Neutrophil (primary cell): ENCODE results near the gene ITPK1.
"Not testable (repeated sequence)": the region's sequence is repeated elsewhere in the genome, so short reads cannot be mapped to it uniquely, and the experiment has no call there.

Experiments
- H3K27ac ChIP-seq: fragments of 200-600 bp; sonication (generic); 2 replicates; pipeline ENCODE4 v1.5.1; 2016; ENCODE audit warnings: mild to moderate bottlenecking, moderate library complexity
- H3K27me3 ChIP-seq: fragments of 200-600 bp; sonication (generic); 2 replicates; pipeline ENCODE4 v1.6.0; 2016; ENCODE audit warnings: mild to moderate bottlenecking
- H3K36me3 ChIP-seq: fragments of 200-600 bp; sonication (generic); 2 replicates; pipeline ENCODE4 v1.5.1; 2017
- H3K4me1 ChIP-seq, 2 experiments: fragments of 200-600 bp in 1 of 2; sonication (generic) in 1 of 2; 1 replicate in 1 of 2; 2 replicates in 1 of 2; pipeline versions ENCODE4 v1.5.1 to v1.6.1; 2013 to 2016; ENCODE audit warnings: low read depth in 1 of 2, low read length in 1 of 2, mild to moderate bottlenecking in 1 of 2, moderate library complexity in 1 of 2; ENCODE audit not compliant: control insufficient read depth in 1 of 2, insufficient read depth in 1 of 2
- H3K4me3 ChIP-seq, 2 experiments: fragments of 200-600 bp in 1 of 2; sonication (generic) in 1 of 2; 1 replicate in 1 of 2; 2 replicates in 1 of 2; pipeline ENCODE4 v1.5.1; 2013 to 2016; ENCODE audit warnings: low read depth in 1 of 2, low read length in 1 of 2, mild to moderate bottlenecking in 1 of 2, moderate library complexity in 1 of 2
- H3K9me3 ChIP-seq: fragments of 200-600 bp; sonication (generic); 2 replicates; pipeline ENCODE4 v1.5.1; 2016
- TF ChIP-seq, protein P1 (sequence below): fragments of 200-600 bp; sonication (generic); IDR thresholded peaks from 2 replicates; pipeline ENCODE4 v1.5.1; 2016; ENCODE audit warnings: antibody characterized with exemption

The ITPK1 gene

DNA sequence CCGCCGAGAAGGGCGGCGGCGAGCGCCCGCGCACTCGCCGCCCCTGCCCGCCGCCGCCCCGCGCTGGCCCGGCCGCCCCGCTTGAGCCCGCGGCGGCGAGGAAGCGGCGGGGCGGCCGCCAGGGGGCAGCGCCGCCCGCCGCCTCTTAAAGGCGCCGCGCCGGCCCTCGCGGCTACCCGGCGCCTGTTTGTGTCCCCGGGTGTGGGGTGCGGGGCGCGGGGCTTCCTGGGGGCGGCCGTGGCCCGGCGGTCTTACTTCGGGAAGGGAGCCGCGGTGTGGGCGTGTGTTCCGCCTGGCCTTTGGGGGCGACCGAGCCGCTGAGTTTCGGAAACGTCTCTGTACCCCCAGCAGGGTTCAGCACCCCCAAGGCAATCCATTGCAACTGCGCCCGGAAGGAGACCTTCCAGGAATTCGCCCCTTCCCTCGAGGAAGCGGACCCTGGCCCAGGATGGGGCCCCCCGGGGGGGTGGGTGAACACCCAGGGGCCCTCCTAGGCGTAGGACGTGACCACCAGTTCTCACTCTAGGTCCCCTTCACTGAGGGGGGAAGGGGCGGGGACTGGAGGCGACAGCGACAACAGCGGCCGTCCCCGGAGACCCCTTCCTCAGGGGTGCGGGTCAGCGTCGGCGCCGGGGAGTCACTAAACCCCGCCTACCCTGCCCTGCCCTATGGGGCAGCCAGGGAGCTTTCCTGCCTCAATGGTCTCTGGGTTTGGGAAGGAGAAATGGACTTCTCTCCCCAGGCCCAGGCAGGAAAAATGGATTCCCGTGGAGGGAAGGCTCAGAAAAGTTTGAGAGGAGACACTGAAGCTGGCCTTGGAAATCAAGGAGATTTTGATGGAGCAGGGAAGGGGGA, at the start of gene ITPK1:
ITPK1 (minus strand) TSS at position 105 of the 855 bp plus-strand sequence. CDS start 762 bp downstream, outside the sequence.
- H3K4me3 ChIP-seq: peak within 1 kb of the TSS; percentile 96 to 97
- H3K36me3 ChIP-seq: no peaks in the 10 kb centered on the region
- H3K9me3 ChIP-seq: no peaks in the 10 kb centered on the region
- TF ChIP-seq, protein P1, sequence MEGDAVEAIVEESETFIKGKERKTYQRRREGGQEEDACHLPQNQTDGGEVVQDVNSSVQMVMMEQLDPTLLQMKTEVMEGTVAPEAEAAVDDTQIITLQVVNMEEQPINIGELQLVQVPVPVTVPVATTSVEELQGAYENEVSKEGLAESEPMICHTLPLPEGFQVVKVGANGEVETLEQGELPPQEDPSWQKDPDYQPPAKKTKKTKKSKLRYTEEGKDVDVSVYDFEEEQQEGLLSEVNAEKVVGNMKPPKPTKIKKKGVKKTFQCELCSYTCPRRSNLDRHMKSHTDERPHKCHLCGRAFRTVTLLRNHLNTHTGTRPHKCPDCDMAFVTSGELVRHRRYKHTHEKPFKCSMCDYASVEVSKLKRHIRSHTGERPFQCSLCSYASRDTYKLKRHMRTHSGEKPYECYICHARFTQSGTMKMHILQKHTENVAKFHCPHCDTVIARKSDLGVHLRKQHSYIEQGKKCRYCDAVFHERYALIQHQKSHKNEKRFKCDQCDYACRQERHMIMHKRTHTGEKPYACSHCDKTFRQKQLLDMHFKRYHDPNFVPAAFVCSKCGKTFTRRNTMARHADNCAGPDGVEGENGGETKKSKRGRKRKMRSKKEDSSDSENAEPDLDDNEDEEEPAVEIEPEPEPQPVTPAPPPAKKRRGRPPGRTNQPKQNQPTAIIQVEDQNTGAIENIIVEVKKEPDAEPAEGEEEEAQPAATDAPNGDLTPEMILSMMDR: no peak
- peaks cover 39 to 46% of the 10 kb centered on the region in 2 experiments for H3K4me1 ChIP-seq
- H3K27me3 ChIP-seq: no peaks in the 10 kb centered on the region
- peak within 1 kb of the TSS; percentile 96 for H3K27ac ChIP-seq

- Histone ChIP-seq H3K27me3 (no peaks in the 10 kb centered on the region), H3K36me3 (no peaks in the 10 kb centered on the region), H3K4me3 (no peak overlapping the region), H3K9me3 (no peaks in the 10 kb centered on the region), H3K27ac (no peak overlapping the region), H3K4me1 (no peaks in the 10 kb centered on the region)
- TF ChIP-seq, protein P1: no peak
These were observed 47.8 kb upstream of the ITPK1 start for GRCh38 chr14:93163564-93163963.

- no peaks in the 10 kb centered on the region for H3K36me3 ChIP-seq
- TF ChIP-seq, protein P1: no peak
- no peaks in the 10 kb centered on the region for H3K4me1 ChIP-seq
- no peak overlapping the region for H3K4me3 ChIP-seq
- H3K27ac ChIP-seq: no peak overlapping the region
- no peaks in the 10 kb centered on the region for H3K27me3 ChIP-seq
- H3K9me3 ChIP-seq: no peaks in the 10 kb centered on the region
These were observed 45.8 kb upstream of the ITPK1 start for GRCh38 chr14:93161411-93161940.

DNA sequence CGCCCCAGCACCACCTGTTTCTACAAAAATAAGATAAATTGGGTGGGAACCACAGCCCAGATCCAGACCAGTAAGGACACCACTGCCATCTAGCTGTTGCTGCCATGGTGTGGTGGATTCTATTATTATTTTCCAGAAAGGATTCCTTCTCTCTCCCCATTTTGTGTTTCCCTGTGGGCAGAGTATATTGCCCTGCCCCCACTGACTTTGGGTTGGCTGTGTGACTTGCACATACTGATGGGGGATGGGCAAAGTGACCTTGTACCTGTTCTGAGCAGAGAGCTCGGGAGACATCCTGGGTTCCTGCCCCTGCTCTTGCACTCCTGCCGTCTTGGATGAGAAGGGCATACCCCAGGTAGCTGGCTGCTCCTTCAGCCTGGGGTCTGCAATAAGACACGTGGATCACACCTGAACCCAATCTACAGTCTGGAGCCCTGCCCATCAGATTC, 44.7 kb upstream of the ITPK1 start:
- Histone ChIP-seq H3K27ac (no peak overlapping the region), H3K27me3 (no peaks in the 10 kb centered on the region)
- TF ChIP-seq, protein P1: no peak

GRCh38 chr14:93159625-93160352, 44.1 kb upstream of the ITPK1 start:
- H3K4me1 ChIP-seq, H3K27me3 ChIP-seq, H3K9me3 ChIP-seq, H3K36me3 ChIP-seq, H3K4me3 ChIP-seq, H3K27ac ChIP-seq: not testable (repeated sequence)

More for the DNA sequence above, 44.7 kb upstream of the ITPK1 start:
- Histone ChIP-seq H3K36me3 (no peaks in the 10 kb centered on the region), H3K9me3 (no peaks in the 10 kb centered on the region), H3K4me3 (no peak overlapping the region), H3K4me1 (no peaks in the 10 kb centered on the region)

DNA sequence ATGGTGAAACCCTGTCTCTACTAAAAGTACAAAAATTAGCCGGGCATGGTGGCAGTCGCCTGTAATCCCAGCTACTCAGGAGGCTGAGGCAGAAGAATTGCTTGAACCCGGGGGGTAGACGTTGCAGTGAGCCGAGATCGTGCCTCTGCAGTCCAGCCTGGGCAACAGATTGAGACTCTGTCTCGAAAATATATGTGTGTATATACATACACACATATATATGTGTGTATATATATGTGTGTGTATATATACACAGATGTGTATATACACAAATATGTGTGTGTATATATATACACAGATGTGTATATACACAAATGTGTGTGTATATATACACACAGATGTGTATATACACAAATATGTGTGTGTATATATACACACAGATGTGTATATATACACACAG, 42.6 kb upstream of the ITPK1 start:
- not testable (repeated sequence) for H3K27ac ChIP-seq, H3K36me3 ChIP-seq, H3K4me3 ChIP-seq, H3K4me1 ChIP-seq, H3K27me3 ChIP-seq, H3K9me3 ChIP-seq
